ENCODE measurements around the gene RGR.

RGR gene, protein sequence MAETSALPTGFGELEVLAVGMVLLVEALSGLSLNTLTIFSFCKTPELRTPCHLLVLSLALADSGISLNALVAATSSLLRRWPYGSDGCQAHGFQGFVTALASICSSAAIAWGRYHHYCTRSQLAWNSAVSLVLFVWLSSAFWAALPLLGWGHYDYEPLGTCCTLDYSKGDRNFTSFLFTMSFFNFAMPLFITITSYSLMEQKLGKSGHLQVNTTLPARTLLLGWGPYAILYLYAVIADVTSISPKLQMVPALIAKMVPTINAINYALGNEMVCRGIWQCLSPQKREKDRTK

GRCh38 chr10:84244651-84245270, at the start of gene RGR:
TSS of gene RGR (plus strand) at chr10:84245053. CDS start at chr10:84245091, 38 bp downstream.
- DNase-seq (ENCODE audit: extremely low spot score), result no peak
- ChIA-PET CTCF (no interaction called here), POLR2A (no interaction called here)
- TF ChIP-seq ARNT (IDR thresholded peaks at IDR 0.05) (no peak), SUZ12 (IDR thresholded peaks at IDR 0.05) (no peak), NFRKB (IDR thresholded peaks at IDR 0.05) (no peak), PKNOX1 (IDR thresholded peaks at IDR 0.05) (no peak), FOXK2 (IDR thresholded peaks at IDR 0.05) (no peak), SP1 (IDR thresholded peaks at IDR 0.05) (no peak), BHLHE40 (IDR thresholded peaks at IDR 0.05; ENCODE audit: borderline replicate concordance) (no peak), HDGF (IDR thresholded peaks at IDR 0.05; ENCODE audit: borderline replicate concordance) (no peak), TARDBP (IDR thresholded peaks at IDR 0.05) (no peak), LEF1 (IDR thresholded peaks at IDR 0.05; ENCODE audit: borderline replicate concordance) (no peak), FOXA1 (IDR thresholded peaks at IDR 0.05) (no peak), ELF4 (IDR thresholded peaks at IDR 0.05) (no peak), CTBP1 (IDR thresholded peaks at IDR 0.05; ENCODE audit: borderline replicate concordance) (no peak), FOXM1 (IDR thresholded peaks at IDR 0.05; ENCODE audit: borderline replicate concordance) (no peak)

DNA sequence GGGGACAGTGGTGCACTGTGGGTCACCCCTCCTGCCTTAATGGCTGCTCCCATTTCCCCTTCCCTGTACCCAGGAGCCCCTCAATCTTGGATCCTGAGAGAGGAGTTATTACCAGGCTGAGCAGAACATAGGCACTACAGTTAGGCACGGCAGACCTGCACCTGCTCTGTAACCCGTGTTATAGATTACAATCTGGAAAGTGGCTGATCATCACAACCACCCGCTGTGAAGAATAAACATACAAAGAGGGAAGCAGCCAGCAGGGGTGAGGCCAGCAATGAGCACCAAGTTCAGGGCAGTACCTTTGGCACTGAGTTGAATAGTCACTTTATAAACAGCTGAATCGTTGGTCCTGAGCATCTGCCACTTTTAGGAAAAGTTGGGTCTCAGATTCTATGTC, 48.8 kb upstream of the RGR start:
- peak; percentile 31 for DNase-seq (ENCODE audit: extremely low spot score)
- POLR2A ChIA-PET, result no interaction called here
- CTCF ChIA-PET, result interaction anchor here (1.0 kb wide), 1 partner anchor 48 kb away, joined by 3 read pairs; no protein-coding TSS in a partner anchor
- TF ChIP-seq L3MBTL2 (conservative IDR thresholded peaks at IDR 0.05), result no peak
- TF ChIP-seq FOXM1 (IDR thresholded peaks at IDR 0.05; ENCODE audit: borderline replicate concordance), result no peak

- no peak for TF ChIP-seq FOXM1 (IDR thresholded peaks at IDR 0.05; ENCODE audit: borderline replicate concordance)
- TF ChIP-seq ELF4 (IDR thresholded peaks at IDR 0.05), result no peak
- no peak for TF ChIP-seq PKNOX1 (IDR thresholded peaks at IDR 0.05)
- POLR2A ChIA-PET, result no interaction called here
- no peak for DNase-seq (ENCODE audit: extremely low spot score)
- CTCF ChIA-PET, result interaction anchor here (1.1 kb wide), 1 partner anchor 13 kb away, joined by 7 read pairs; no protein-coding TSS in a partner anchor
Measured at GRCh38 chr10:84196941-84197340, 47.9 kb upstream of the RGR start.

- no peak for DNase-seq (ENCODE audit: extremely low spot score)
- no peak for TF ChIP-seq CTBP1 (IDR thresholded peaks at IDR 0.05; ENCODE audit: borderline replicate concordance)
- TF ChIP-seq L3MBTL2 (conservative IDR thresholded peaks at IDR 0.05), result no peak
- TF ChIP-seq SUZ12 (IDR thresholded peaks at IDR 0.05), result no peak
- no peak for TF ChIP-seq PKNOX1 (IDR thresholded peaks at IDR 0.05)
- no peak for TF ChIP-seq FOXA1 (IDR thresholded peaks at IDR 0.05)
- no peak for TF ChIP-seq TARDBP (IDR thresholded peaks at IDR 0.05)
- POLR2A ChIA-PET, result no interaction called here
- CTCF ChIA-PET, result interaction anchor here (1.1 kb wide), 1 partner anchor 12 kb away, joined by 7 read pairs; no protein-coding TSS in a partner anchor
Measured at GRCh38 chr10:84197643-84198042, 47.2 kb upstream of the RGR start.

DNA sequence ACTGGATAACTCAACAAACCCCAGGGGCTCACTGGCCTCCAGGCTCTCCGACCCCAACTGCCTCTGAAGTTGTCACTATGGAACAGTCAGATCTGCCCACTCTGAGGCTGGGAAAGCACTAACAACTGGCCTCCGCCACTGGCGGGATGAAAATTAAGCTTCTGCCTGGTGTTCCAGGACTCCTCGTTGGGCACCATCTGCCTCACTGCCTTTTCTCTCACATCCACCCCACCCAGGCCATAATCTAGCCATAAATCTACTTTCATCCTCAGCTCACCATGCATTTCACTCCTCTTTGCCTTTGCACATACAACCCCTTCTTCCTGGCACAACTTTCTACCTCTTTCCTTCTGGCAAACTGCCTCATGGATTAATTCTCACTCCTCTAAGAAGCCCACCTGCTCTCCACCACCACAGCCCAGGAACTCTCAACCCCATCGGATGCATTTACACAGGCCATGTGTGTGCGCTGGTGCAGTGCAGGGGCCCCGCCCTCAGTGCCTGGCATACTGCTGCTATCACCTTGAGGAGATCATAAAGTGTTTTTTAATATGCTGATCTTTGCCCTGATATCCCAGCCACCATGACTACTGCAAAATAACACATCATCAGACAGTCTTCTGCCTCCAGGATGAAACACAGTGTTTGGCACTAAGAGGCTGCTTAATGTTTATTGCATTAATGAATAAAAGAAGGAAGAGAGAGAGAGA, 46.5 kb upstream of the RGR start:
- POLR2A ChIA-PET, result no interaction called here
- CTCF ChIA-PET, result interaction anchor here (0.8 kb wide), 1 partner anchor 16 kb away, joined by 3 read pairs; no protein-coding TSS in a partner anchor

GRCh38 chr10:84200537-84201243, 44.2 kb upstream of the RGR start:
- no peak for DNase-seq (ENCODE audit: extremely low spot score)
- ChIA-PET POLR2A (no interaction called here), CTCF (no interaction called here)
- TF ChIP-seq L3MBTL2 (conservative IDR thresholded peaks at IDR 0.05) (no peak), ELF4 (IDR thresholded peaks at IDR 0.05) (no peak), SP1 (IDR thresholded peaks at IDR 0.05) (no peak), FOXK2 (IDR thresholded peaks at IDR 0.05) (no peak), HDGF (IDR thresholded peaks at IDR 0.05; ENCODE audit: borderline replicate concordance) (no peak), TARDBP (IDR thresholded peaks at IDR 0.05) (no peak), BHLHE40 (IDR thresholded peaks at IDR 0.05; ENCODE audit: borderline replicate concordance) (no peak), FOXA1 (IDR thresholded peaks at IDR 0.05) (no peak), CTBP1 (IDR thresholded peaks at IDR 0.05; ENCODE audit: borderline replicate concordance) (no peak), LEF1 (IDR thresholded peaks at IDR 0.05; ENCODE audit: borderline replicate concordance) (no peak), ARNT (IDR thresholded peaks at IDR 0.05) (no peak)

More for the DNA sequence above, 46.5 kb upstream of the RGR start:
- TF ChIP-seq TARDBP (IDR thresholded peaks at IDR 0.05), result no peak
- no peak for TF ChIP-seq L3MBTL2 (conservative IDR thresholded peaks at IDR 0.05)
- no peak for TF ChIP-seq FOXM1 (IDR thresholded peaks at IDR 0.05; ENCODE audit: borderline replicate concordance)
- no peak for TF ChIP-seq CTBP1 (IDR thresholded peaks at IDR 0.05; ENCODE audit: borderline replicate concordance)
- no peak for TF ChIP-seq LEF1 (IDR thresholded peaks at IDR 0.05; ENCODE audit: borderline replicate concordance)
- DNase-seq (ENCODE audit: extremely low spot score), result no peak

Measured in HEK293T (cell line).